Measurements from ENCODE around the gene NCOR2.

DNA sequence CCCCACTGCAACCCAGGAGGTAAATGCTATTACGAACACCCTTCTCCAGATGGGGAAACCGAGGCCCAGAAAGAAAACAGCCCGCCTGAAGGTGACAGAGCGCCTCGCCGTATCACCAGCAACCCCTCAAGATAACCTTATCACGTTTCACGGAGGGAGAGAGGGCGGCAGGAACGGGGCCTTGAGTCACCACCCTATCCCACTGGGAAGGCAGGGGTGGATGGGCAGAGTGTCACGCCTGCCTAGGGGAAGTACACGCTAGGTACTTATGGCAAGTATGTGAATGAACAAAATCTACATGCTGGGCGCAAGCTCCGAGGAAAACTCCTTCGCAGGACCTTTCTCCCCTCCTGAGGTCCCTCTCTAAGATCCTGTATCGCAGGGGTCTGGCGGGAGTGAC is 17.8 kb downstream of the NCOR2 start:
- TF ChIP-seq, protein P1, sequence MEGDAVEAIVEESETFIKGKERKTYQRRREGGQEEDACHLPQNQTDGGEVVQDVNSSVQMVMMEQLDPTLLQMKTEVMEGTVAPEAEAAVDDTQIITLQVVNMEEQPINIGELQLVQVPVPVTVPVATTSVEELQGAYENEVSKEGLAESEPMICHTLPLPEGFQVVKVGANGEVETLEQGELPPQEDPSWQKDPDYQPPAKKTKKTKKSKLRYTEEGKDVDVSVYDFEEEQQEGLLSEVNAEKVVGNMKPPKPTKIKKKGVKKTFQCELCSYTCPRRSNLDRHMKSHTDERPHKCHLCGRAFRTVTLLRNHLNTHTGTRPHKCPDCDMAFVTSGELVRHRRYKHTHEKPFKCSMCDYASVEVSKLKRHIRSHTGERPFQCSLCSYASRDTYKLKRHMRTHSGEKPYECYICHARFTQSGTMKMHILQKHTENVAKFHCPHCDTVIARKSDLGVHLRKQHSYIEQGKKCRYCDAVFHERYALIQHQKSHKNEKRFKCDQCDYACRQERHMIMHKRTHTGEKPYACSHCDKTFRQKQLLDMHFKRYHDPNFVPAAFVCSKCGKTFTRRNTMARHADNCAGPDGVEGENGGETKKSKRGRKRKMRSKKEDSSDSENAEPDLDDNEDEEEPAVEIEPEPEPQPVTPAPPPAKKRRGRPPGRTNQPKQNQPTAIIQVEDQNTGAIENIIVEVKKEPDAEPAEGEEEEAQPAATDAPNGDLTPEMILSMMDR (IDR thresholded peaks at IDR 0.05): no peak
- no peak for TF ChIP-seq POLR2A (IDR thresholded peaks at IDR 0.05)

All from transverse colon (tissue), 3 donors.